HG02938 (cell line): ENCODE measurements around the gene ACAD10.
A peak's percentile ranks its signal among the peaks of the same experiment; 100 is the strongest.
"Not testable (repeated sequence)": the region's sequence is repeated elsewhere in the genome, so short reads cannot be mapped to it uniquely, and the experiment has no call there.

Experiments used
- ATAC-seq: cut with Tn5 transposase; IDR thresholded peaks from one replicate; pipeline ENCODE4 v1.9.1; 2021; ENCODE audit warnings: mild to moderate bottlenecking, moderate library complexity; ENCODE audit not compliant: unreplicated experiment

The ACAD10 gene

GRCh38 chr12:111685811-111686573, at the start of gene ACAD10, which contains the start of gene BRAP:
ACAD10 (plus strand) TSS chr12:111686053; CDS start chr12:111692710, 6,657 bp downstream.
BRAP (minus strand) TSS chr12:111685956; CDS start chr12:111685792, 164 bp downstream.
- peak; percentile 87 for ATAC-seq

- no peak for ATAC-seq
Measured at GRCh38 chr12:111636209-111636945, 49.5 kb upstream of the ACAD10 start.

GRCh38 chr12:111638556-111638955, 47.3 kb upstream of the ACAD10 start:
- no peak for ATAC-seq

- ATAC-seq = no peak
Measured at GRCh38 chr12:111640506-111640905, 45.3 kb upstream of the ACAD10 start.

- ATAC-seq = no peak
Measured at GRCh38 chr12:111642681-111643426, 43.0 kb upstream of the ACAD10 start.

- ATAC-seq = no peak
Measured at GRCh38 chr12:111643427-111643826, 42.4 kb upstream of the ACAD10 start.

GRCh38 chr12:111645433-111645832, 40.4 kb upstream of the ACAD10 start:
- no peak for ATAC-seq

GRCh38 chr12:111650912-111651311, 34.9 kb upstream of the ACAD10 start:
- no peak for ATAC-seq

GRCh38 chr12:111652530-111652929, 33.3 kb upstream of the ACAD10 start:
- not testable (repeated sequence) for ATAC-seq

GRCh38 chr12:111653596-111653995, 32.3 kb upstream of the ACAD10 start:
- no peak for ATAC-seq

GRCh38 chr12:111655356-111655755, 30.5 kb upstream of the ACAD10 start:
- no peak for ATAC-seq

- ATAC-seq = no peak
Measured at GRCh38 chr12:111656016-111656415, 29.8 kb upstream of the ACAD10 start.

GRCh38 chr12:111664499-111664898, 21.4 kb upstream of the ACAD10 start:
- no peak for ATAC-seq

- ATAC-seq = no peak
Measured at GRCh38 chr12:111664961-111665865, 20.6 kb upstream of the ACAD10 start.

- ATAC-seq = no peak
Measured at GRCh38 chr12:111672822-111673381, 13.0 kb upstream of the ACAD10 start.

- ATAC-seq = no peak
Measured at GRCh38 chr12:111673503-111673902, 12.3 kb upstream of the ACAD10 start.

- ATAC-seq = no peak
Measured at GRCh38 chr12:111677186-111677585, 8.7 kb upstream of the ACAD10 start.

GRCh38 chr12:111684485-111685198, 1.2 kb upstream of the ACAD10 start:
- ATAC-seq = not testable (repeated sequence)

GRCh38 chr12:111685322-111685810, 487 bp upstream of the ACAD10 start:
- ATAC-seq = peak; percentile 32
